Measurements from ENCODE around the gene GPR39. TPM values are rescaled to one million over a fixed set of nuclear protein-coding genes. Genes with fewer than 3 reads are reported as not detected.

Gene GPR39
- total RNA-seq, 1 donor from 2014 or later = not detected

- no peaks in the 10 kb centered on the region for H3K27me3 ChIP-seq
- H3K4me3 ChIP-seq = no peak overlapping the region
- DNase-seq (ENCODE audit: extremely low spot score in 2 of 2) = no peak
- TF ChIP-seq POLR2A (IDR thresholded peaks at IDR 0.05) (no peak), POLR2AphosphoS5 (IDR thresholded peaks at IDR 0.05; ENCODE audit: insufficient read depth in 1 of 2, low read depth in 1 of 2) (no peak), CTCF (IDR thresholded peaks at IDR 0.05) (no peak)
- intact Hi-C loops (cut with DNase I) = no loop called here
- no peak overlapping the region for H3K27ac ChIP-seq
- no peaks in the 10 kb centered on the region for H3K9me3 ChIP-seq
- peaks cover 8% of the 10 kb centered on the region for H3K4me1 ChIP-seq
- no peaks in the 10 kb centered on the region for H3K36me3 ChIP-seq
Measured at GRCh38 chr2:132374551-132374950, 42.1 kb upstream of the GPR39 start.

- Histone ChIP-seq H3K9me3 (no peaks in the 10 kb centered on the region), H3K4me1 (peaks cover 8% of the 10 kb centered on the region), H3K27ac (no peak overlapping the region), H3K36me3 (no peaks in the 10 kb centered on the region), H3K27me3 (no peaks in the 10 kb centered on the region), H3K4me3 (no peak overlapping the region)
- TF ChIP-seq POLR2AphosphoS5 (IDR thresholded peaks at IDR 0.05; ENCODE audit: insufficient read depth in 1 of 2, low read depth in 1 of 2) (no peak), POLR2A (IDR thresholded peaks at IDR 0.05) (no peak), CTCF (IDR thresholded peaks at IDR 0.05) (no peak)
- intact Hi-C loops (cut with DNase I) = no loop called here
- no peak for DNase-seq (ENCODE audit: extremely low spot score in 2 of 2)
Measured at GRCh38 chr2:132374961-132375360, 41.6 kb upstream of the GPR39 start.

- H3K27me3 ChIP-seq = no peaks in the 10 kb centered on the region
- no peak overlapping the region for H3K4me3 ChIP-seq
- no peaks in the 10 kb centered on the region for H3K36me3 ChIP-seq
- no peaks in the 10 kb centered on the region for H3K9me3 ChIP-seq
- intact Hi-C loops (cut with DNase I) = no loop called here
- H3K27ac ChIP-seq = no peak overlapping the region
- H3K4me1 ChIP-seq = no peaks in the 10 kb centered on the region
- DNase-seq (ENCODE audit: extremely low spot score in 2 of 2) = no peak
- TF ChIP-seq POLR2A (IDR thresholded peaks at IDR 0.05) (no peak), CTCF (IDR thresholded peaks at IDR 0.05) (no peak), POLR2AphosphoS5 (IDR thresholded peaks at IDR 0.05; ENCODE audit: insufficient read depth in 1 of 2, low read depth in 1 of 2) (no peak)
Measured at GRCh38 chr2:132381376-132381775, 35.2 kb upstream of the GPR39 start.

- TF ChIP-seq POLR2AphosphoS5 (IDR thresholded peaks at IDR 0.05; ENCODE audit: insufficient read depth in 1 of 2, low read depth in 1 of 2) (no peak), POLR2A (IDR thresholded peaks at IDR 0.05) (no peak), CTCF (IDR thresholded peaks at IDR 0.05) (no peak)
- intact Hi-C loops (cut with DNase I) = no loop called here
- Histone ChIP-seq H3K27ac (no peak overlapping the region), H3K9me3 (no peaks in the 10 kb centered on the region), H3K36me3 (no peaks in the 10 kb centered on the region), H3K4me1 (no peaks in the 10 kb centered on the region), H3K4me3 (no peak overlapping the region), H3K27me3 (no peaks in the 10 kb centered on the region)
- DNase-seq (ENCODE audit: extremely low spot score in 2 of 2) = no peak
Measured at GRCh38 chr2:132383956-132384355, 32.6 kb upstream of the GPR39 start.

- H3K9me3 ChIP-seq = no peaks in the 10 kb centered on the region
- DNase-seq (ENCODE audit: extremely low spot score in 2 of 2) = no peak
- H3K4me3 ChIP-seq = no peak overlapping the region
- H3K27me3 ChIP-seq = no peaks in the 10 kb centered on the region
- H3K4me1 ChIP-seq = no peaks in the 10 kb centered on the region
- intact Hi-C loops (cut with DNase I) = no loop called here
- H3K36me3 ChIP-seq = no peaks in the 10 kb centered on the region
- no peak for TF ChIP-seq POLR2A (IDR thresholded peaks at IDR 0.05)
- no peak for TF ChIP-seq POLR2AphosphoS5 (IDR thresholded peaks at IDR 0.05; ENCODE audit: insufficient read depth in 1 of 2, low read depth in 1 of 2)
- no peak for TF ChIP-seq CTCF (IDR thresholded peaks at IDR 0.05)
- H3K27ac ChIP-seq = no peak overlapping the region
Measured at GRCh38 chr2:132384491-132385151, 32.0 kb upstream of the GPR39 start.

Measured in vagina (tissue), 2 donors.